Measurements from ENCODE around the gene IQCF5.
"Not testable (repeated sequence)": the region's sequence is repeated elsewhere in the genome, so short reads cannot be mapped to it uniquely, and the experiment has no call there.

Gene IQCF5

DNA sequence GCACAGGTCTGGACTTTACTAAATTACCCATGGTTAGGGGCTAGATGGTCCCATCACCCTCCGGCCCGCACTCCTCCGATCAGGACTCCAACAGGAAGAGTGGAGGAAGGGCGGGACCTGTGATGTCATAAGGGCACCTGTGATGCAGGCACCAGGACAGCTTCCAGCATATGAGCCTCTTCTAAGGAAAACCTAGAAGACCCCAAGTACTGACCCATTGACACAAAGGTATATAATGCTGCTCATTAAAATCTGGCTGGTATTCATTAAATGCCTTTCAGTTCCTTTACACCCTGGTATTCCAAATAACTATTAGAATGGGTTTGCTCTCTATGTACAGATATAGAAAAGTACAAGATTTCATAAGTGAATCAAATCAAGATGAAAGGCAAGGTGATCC, at the start of gene IQCF5:
Gene IQCF5, minus strand, starts transcription at position 101 of the 400 bp plus-strand sequence. Its CDS starts 70 bp downstream, at position 31.
- DNase-seq (ENCODE audit: low spot score) = no peak

DNA sequence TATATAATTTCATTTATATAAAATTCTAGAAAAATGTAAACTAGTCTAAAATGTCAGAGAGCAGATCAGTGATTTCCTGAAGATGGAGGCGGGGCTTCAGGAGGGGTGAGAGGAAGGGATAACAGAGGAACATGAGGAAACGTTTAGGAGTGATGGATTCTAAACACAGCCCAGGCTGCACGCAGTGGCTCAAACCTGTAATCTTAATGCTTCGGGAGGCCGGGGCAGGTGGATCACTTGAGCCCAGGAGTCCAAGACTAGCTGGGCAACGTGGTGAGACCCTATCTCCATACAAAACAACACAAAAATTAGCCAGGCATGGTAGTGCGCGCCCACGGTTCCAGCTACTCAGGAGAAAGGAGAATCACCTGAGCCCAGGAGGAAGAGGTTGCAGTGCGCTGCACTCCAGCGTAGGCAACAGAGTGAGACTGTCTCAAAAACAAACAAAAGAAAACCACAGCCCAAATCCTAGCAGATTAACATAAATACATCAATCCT, 45.7 kb upstream of the IQCF5 start:
- no peak for DNase-seq (ENCODE audit: low spot score)

GRCh38 chr3:51916418-51916817, 41.0 kb upstream of the IQCF5 start:
- DNase-seq (ENCODE audit: low spot score) = no peak

DNA sequence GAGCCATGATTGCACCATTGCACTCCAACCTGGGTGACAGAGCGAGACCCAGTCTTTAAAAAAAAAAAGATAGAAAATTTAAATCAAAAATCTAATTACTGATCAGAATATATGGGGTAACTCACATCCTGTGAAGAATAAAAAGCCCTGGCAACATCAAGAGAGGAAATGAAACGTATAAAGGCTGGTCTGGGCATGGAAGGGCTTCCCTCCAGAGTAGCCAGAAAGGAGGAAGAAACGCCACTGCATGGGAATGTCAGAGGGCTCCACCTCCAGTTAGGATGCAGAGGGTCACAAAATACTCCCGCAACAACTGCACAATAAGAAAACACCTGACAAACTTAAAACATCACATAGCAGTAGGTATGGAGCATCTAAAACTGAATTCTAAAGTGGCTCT, 32.6 kb upstream of the IQCF5 start:
- DNase-seq (ENCODE audit: low spot score) = no peak

DNA sequence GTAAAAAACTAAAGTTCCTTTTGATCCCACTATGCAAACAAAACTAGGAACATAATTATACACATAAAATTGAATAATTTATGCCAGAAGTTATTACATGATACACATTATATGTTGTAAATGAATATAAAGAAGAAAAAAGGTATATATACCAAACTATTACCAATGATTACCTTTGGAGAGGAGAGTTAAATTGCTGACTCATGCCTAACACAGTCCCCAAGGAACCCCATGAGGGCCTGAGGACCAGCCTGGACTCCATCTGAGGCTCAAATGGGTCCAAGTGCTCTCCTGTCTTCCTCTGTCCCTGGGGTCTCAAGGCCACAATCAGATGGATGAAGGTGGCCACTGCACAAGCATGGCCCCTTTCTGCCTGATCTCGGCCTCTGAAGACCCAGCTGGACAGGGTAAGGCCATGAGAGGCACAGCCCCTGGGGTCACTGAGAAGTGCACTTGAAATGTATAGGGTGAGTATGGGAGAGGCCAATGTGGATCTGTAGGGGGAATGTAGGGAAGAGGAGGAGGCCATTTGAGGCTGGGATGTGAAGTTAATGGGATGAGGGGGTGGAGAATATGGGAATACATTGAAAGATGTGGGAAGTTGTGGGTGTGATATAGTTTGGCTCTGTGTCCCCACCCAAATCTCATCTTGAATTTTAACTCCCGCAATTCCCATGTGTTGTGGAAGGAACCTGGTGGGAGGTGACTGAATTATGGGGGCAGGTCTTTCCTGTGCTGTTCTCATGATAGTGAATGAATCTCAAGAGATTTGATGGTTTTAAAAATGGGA, 28.8 kb upstream of the IQCF5 start:
- no peak for DNase-seq (ENCODE audit: low spot score)

GRCh38 chr3:51902361-51902760, 27.0 kb upstream of the IQCF5 start:
- not testable (repeated sequence) for DNase-seq (ENCODE audit: low spot score)

GRCh38 chr3:51900043-51900442, 24.6 kb upstream of the IQCF5 start:
- not testable (repeated sequence) for DNase-seq (ENCODE audit: low spot score)

GRCh38 chr3:51897391-51897790, 22.0 kb upstream of the IQCF5 start:
- DNase-seq (ENCODE audit: low spot score) = no peak

- DNase-seq (ENCODE audit: low spot score) = no peak
Measured at GRCh38 chr3:51896607-51897305, 21.4 kb upstream of the IQCF5 start.

- DNase-seq (ENCODE audit: low spot score) = no peak
Measured at GRCh38 chr3:51894939-51895338, 19.5 kb upstream of the IQCF5 start.

- no peak for DNase-seq (ENCODE audit: low spot score)
Measured at GRCh38 chr3:51894391-51894790, 19.0 kb upstream of the IQCF5 start.

- no peak for DNase-seq (ENCODE audit: low spot score)
Measured at GRCh38 chr3:51891242-51892039, 16.0 kb upstream of the IQCF5 start.

GRCh38 chr3:51888463-51889105, 13.2 kb upstream of the IQCF5 start:
- DNase-seq (ENCODE audit: low spot score) = no peak

- DNase-seq (ENCODE audit: low spot score) = no peak
Measured at GRCh38 chr3:51887620-51888019, 12.2 kb upstream of the IQCF5 start.

GRCh38 chr3:51886447-51886846, 11.0 kb upstream of the IQCF5 start:
- DNase-seq (ENCODE audit: low spot score) = no peak

DNA sequence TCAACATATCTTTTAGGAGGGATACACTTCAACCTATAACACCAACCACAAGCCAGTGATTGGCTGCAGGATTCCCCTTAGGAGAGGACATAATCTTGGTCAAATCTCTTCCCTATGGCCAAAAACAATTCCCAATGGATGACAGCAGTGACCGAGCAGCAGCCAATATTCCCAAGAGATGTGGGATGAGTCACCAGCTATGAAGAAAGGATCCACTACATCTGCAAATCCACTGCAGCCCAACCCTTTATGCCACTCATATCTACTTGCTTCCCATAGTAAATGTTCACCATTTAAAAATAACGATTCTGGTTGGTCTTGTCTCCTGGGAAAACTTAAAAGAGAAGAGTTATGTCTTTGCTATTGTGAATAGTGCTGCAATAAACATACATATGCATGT, 4.5 kb upstream of the IQCF5 start:
- DNase-seq (ENCODE audit: low spot score) = no peak

- DNase-seq (ENCODE audit: low spot score) = no peak
Measured at GRCh38 chr3:51876186-51876585, 785 bp upstream of the IQCF5 start.

DNA sequence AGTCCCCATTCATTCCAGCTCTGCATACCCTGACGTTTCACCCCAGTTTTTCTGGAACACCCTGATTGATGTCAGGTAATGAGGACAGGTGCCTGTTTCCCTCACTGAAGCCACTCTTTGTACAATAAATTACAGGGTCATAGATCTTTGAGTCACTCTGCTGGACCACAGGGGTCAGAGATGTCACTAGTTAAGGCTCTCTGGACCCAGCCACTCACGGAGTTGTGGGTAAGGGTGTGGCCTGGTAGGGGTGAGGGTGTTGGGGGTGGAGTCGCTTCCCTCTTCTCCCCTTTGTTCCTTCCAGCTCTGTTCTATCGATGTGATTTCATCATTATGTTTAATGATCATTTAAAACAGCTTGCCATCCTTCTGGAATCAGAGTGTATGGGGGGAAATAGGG, 512 bp downstream of the IQCF5 start:
- DNase-seq (ENCODE audit: low spot score) = no peak

DNA sequence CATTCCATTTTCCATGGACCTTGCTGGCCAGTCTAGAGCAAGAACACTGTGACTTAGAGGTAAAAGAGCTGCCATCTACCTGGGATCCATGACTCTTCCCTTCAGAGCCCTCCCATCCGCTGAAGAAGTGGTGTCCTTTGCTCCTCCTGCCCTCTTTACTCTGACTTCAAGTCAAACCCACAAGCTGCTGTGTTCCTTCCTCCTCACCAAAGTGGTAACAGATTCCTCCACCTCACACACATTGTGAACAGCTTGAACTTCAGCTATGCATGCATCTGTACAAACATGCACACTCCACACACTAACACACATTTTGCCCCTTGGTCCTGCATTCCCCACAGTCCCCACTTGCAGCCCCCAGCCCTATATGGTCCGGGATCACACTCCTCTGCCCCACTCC, 990 bp downstream of the IQCF5 start:
- DNase-seq (ENCODE audit: low spot score) = no peak

- DNase-seq (ENCODE audit: low spot score) = no peak
Measured at GRCh38 chr3:51873876-51874275, 1.5 kb downstream of the IQCF5 start.

DNA sequence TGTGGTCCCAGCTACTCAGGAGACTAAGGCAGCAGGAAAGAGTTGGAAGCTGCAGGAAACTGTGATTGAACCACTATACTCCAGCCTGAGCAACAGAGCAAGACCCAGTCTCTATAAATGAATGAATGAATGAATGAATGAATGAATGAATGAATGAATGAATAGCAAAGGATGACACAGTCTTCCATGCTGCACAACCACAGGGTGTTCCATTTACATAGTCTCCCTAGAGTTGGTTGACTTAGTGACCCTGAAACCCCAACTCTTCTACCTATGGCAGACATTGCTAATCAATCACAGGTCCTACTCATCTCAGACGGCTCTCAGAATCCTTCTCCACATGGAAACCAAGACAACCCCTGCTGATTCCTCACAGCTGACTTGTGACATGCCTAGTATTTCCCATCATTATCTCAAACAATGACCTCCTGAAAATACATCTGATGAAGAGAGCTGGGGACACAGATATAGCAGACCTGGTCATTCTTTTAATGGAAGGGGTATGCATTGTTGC, 2.1 kb downstream of the IQCF5 start:
- DNase-seq (ENCODE audit: low spot score) = no peak

GRCh38 chr3:51869304-51869703, 6.1 kb downstream of the IQCF5 start:
- DNase-seq (ENCODE audit: low spot score) = no peak
